Ovary (tissue), 3 donors: ENCODE data around the gene LCN2.

Experiments used
- POLR2A ChIP-seq: fragments of 450-650 bp; IDR thresholded peaks from one replicate; pipeline ENCODE4 v1.6.1; 2017; ENCODE audit warnings: antibody characterized with exemption, mild to moderate bottlenecking, moderate library complexity
- TF ChIP-seq, protein P1 (sequence below), 3 donors: fragments of 450-650 bp in 2 of 3; fragments of 200-600 bp in 1 of 3; IDR thresholded peaks; one replicate each; pipeline versions ENCODE4 v1.5.1 to v1.8.0; 2016 to 2022; ENCODE audit warnings: antibody characterized with exemption in 3 of 3, mild to moderate bottlenecking in 1 of 3
- donor health status: DM: no; HTN: no; CAD: no.

DNA sequence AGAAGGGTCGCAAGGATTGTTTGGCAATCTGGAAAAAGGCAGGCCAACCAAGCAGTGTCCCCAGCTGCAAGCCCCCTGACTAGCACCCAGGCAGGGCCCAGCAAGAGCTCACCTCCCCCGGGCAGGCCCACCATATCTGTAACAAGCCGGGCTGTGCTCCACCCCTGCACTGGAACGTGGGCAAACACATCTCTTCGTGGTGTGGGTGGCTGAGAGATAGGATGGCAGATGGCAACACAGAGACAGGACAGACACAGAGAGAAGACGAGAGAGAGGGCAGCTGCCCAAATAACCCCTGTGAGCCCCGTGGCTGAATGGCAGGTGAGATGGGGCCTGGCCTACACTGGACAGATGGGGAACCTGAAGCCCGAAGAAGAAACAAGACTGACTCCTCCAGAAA, 20.2 kb downstream of the LCN2 start:
- TF ChIP-seq, protein P1, sequence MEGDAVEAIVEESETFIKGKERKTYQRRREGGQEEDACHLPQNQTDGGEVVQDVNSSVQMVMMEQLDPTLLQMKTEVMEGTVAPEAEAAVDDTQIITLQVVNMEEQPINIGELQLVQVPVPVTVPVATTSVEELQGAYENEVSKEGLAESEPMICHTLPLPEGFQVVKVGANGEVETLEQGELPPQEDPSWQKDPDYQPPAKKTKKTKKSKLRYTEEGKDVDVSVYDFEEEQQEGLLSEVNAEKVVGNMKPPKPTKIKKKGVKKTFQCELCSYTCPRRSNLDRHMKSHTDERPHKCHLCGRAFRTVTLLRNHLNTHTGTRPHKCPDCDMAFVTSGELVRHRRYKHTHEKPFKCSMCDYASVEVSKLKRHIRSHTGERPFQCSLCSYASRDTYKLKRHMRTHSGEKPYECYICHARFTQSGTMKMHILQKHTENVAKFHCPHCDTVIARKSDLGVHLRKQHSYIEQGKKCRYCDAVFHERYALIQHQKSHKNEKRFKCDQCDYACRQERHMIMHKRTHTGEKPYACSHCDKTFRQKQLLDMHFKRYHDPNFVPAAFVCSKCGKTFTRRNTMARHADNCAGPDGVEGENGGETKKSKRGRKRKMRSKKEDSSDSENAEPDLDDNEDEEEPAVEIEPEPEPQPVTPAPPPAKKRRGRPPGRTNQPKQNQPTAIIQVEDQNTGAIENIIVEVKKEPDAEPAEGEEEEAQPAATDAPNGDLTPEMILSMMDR (IDR thresholded peaks at IDR 0.05): no peak
- TF ChIP-seq POLR2A: no peak
